HepG2 (cell line): Measurements from ENCODE around the gene CABLES2. TPM values are rescaled to one million over a fixed set of nuclear protein-coding genes. Genes with fewer than 3 reads are reported as not detected.

Experiments
- ATAC-seq: fragments of 200-7000 bp; cut with Tn5 transposase; 3 replicates; pipeline ENCODE4 v1.9.1; 2020; ENCODE audit warnings: mild to moderate bottlenecking, moderate library complexity
- BruUV-seq: library from RNA; stranded (reverse); fragments of 400-500 nt; replicated peaks from 2 replicates; lab custom pipeline; 2021; lab: Mats Ljungman, UMichigan
- CTCF ChIA-PET: fragments of 300-600 bp; formaldehyde crosslinking; extraction: SDS; loops from one replicate; lab custom pipeline; 2021; ENCODE audit warnings: low total read pairs, inconsistent platforms, low intra/inter-chr PET ratio; lab: Yijun Ruan, JAX
- POLR2A ChIA-PET: fragments of 350-600 bp; sonication (Branson Sonifier 250); formaldehyde crosslinking; loops from one replicate; lab custom pipeline; 2020; ENCODE audit warnings: antibody characterized with exemption, inconsistent platforms; lab: Yijun Ruan, JAX
- DNase-seq: peaks from one replicate; pipeline ENCODE4 v3.0.0-alpha.2; 2015; ENCODE audit warnings: low spot score
- FAIRE-seq: peaks from 3 replicates; lab custom pipeline; 2011; peaks lifted over from hg19 to GRCh38; lab: Jason Lieb, UNC
- H2AFZ ChIP-seq: one replicate; pipeline ENCODE4 v1.6.1; 2011; ENCODE audit warnings: low read length, inconsistent platforms
- H3K27ac ChIP-seq: fragments of 300-600 bp; 3 replicates; pipeline ENCODE4 v1.8.0; 2011; ENCODE audit warnings: mixed run types, mild to moderate bottlenecking, mixed read lengths, low read length, inconsistent platforms; ENCODE audit not compliant: insufficient read depth; ENCODE audit errors: extremely low read length
- H3K27me3 ChIP-seq, 2 experiments: fragments of 200-600 bp in 1 of 2; 2 replicates in 1 of 2; 3 replicates in 1 of 2; pipeline versions ENCODE4 v1.6.0 to v1.8.0; 2011; ENCODE audit warnings: low read length in 2 of 2, mild to moderate bottlenecking in 2 of 2, moderate library complexity in 2 of 2, inconsistent platforms in 1 of 2; ENCODE audit not compliant: insufficient read depth in 2 of 2, control insufficient read depth in 1 of 2
- H3K36me3 ChIP-seq, 2 experiments: fragments of 200-600 bp in 1 of 2; replicated peaks in 1 of 2; 2 replicates in 1 of 2; 3 replicates in 1 of 2; pipeline versions ENCODE4 v1.5.1 to v1.8.0; 2011; ENCODE audit warnings: low read length in 2 of 2, inconsistent platforms in 1 of 2; ENCODE audit not compliant: insufficient read depth in 2 of 2, control insufficient read depth in 1 of 2
- H3K4me1 ChIP-seq: 2 replicates; pipeline ENCODE4 v1.5.1; 2012; ENCODE audit warnings: low read length, inconsistent platforms; ENCODE audit not compliant: insufficient read depth
- H3K4me2 ChIP-seq: 2 replicates; pipeline ENCODE4 v1.6.0; 2011; ENCODE audit warnings: low read depth, low read length, inconsistent platforms
- H3K4me3 ChIP-seq, 3 experiments: fragments of 200-600 bp in 1 of 3; sonication (generic), shearing (Covaris generic) in 1 of 3; replicated peaks in 1 of 3; 2 replicates each; pipeline ENCODE4 v1.5.1; 2011 to 2016; ENCODE audit warnings: low read length in 3 of 3, inconsistent platforms in 2 of 3, low read depth in 2 of 3, mild to moderate bottlenecking in 2 of 3, control low read depth in 1 of 3, mixed read lengths in 1 of 3; ENCODE audit not compliant: insufficient read depth in 1 of 3
- H3K79me2 ChIP-seq: one replicate; pipeline ENCODE4 v1.6.1; 2011; ENCODE audit warnings: low read length, inconsistent platforms; ENCODE audit not compliant: insufficient read depth
- H3K9ac ChIP-seq: 2 replicates; pipeline ENCODE4 v1.6.0; 2011; ENCODE audit warnings: mild to moderate bottlenecking, low read depth, low read length, inconsistent platforms; ENCODE audit not compliant: insufficient read depth
- H3K9me3 ChIP-seq: 2 replicates; pipeline ENCODE4 v1.5.1; 2012; ENCODE audit warnings: mild to moderate bottlenecking, low read length
- H4K20me1 ChIP-seq: 2 replicates; pipeline ENCODE4 v1.6.0; 2011; ENCODE audit warnings: inconsistent platforms, mild to moderate bottlenecking, low read length, moderate library complexity; ENCODE audit not compliant: insufficient read depth
- CAMTA2 ChIP-seq: sonication (generic); formaldehyde crosslinking; IDR thresholded peaks from 2 replicates; pipeline ENCODE4 v1.4.0; 2020; ENCODE audit warnings: mild to moderate bottlenecking, missing genetic modification reagents, borderline replicate concordance
- GLI4 ChIP-seq: sonication (generic); formaldehyde crosslinking; IDR thresholded peaks from 2 replicates; pipeline ENCODE4 v1.5.1; 2020; ENCODE audit warnings: missing genetic modification reagents, mild to moderate bottlenecking, moderate library complexity, borderline replicate concordance
- KLF13 ChIP-seq: sonication (generic); formaldehyde crosslinking; IDR thresholded peaks from 2 replicates; pipeline ENCODE4 v1.4.0; 2020; ENCODE audit warnings: mild to moderate bottlenecking, missing genetic modification reagents
- KLF16 ChIP-seq, 2 experiments: sonication (generic) in 1 of 2; formaldehyde crosslinking in 1 of 2; IDR thresholded peaks; 2 replicates each; pipeline versions ENCODE4 v1.6.1 to v1.8.0; 2016 to 2023; ENCODE audit warnings: missing genetic modification reagents in 2 of 2, missing compliant biosample characterization in 1 of 2
- MXD3 ChIP-seq: IDR thresholded peaks from 2 replicates; pipeline ENCODE4 v1.6.1; 2016; ENCODE audit warnings: mild to moderate bottlenecking, missing biosample characterization, missing genetic modification reagents
- PCBP1 ChIP-seq: fragments of 200-400 bp; formaldehyde crosslinking; IDR thresholded peaks from 2 replicates; pipeline ENCODE4 v1.6.1; 2017; ENCODE audit warnings: mild to moderate bottlenecking, low read depth, low read length, borderline replicate concordance
- PPARG ChIP-seq: conservative IDR thresholded peaks from 2 replicates; pipeline ENCODE4 v1.6.1; 2016; ENCODE audit warnings: missing biosample characterization, missing genetic modification reagents
- TCF12 ChIP-seq, 2 experiments: fragments of 450-650 bp in 1 of 2; sonication (generic) in 1 of 2; formaldehyde crosslinking in 1 of 2; IDR thresholded peaks; 2 replicates each; pipeline versions ENCODE4 v1.6.1 to v1.8.0; 2017 to 2022; ENCODE audit warnings: antibody characterized with exemption in 1 of 2, mild to moderate bottlenecking in 1 of 2, missing genetic modification reagents in 1 of 2, moderate library complexity in 1 of 2
- TIGD3 ChIP-seq: sonication (generic); formaldehyde crosslinking; IDR thresholded peaks from 2 replicates; pipeline ENCODE4 v1.5.1; 2020; ENCODE audit warnings: mild to moderate bottlenecking, missing genetic modification reagents, borderline replicate concordance
- ZBTB20 ChIP-seq: sonication (generic); formaldehyde crosslinking; IDR thresholded peaks from 2 replicates; pipeline ENCODE4 v1.8.1; 2023; ENCODE audit warnings: missing genetic modification reagents, low read depth, mild to moderate bottlenecking, borderline replicate concordance
- ZFYVE20 ChIP-seq: sonication (generic); formaldehyde crosslinking; IDR thresholded peaks from 2 replicates; pipeline ENCODE4 v1.8.0; 2023; ENCODE audit warnings: low read depth, mild to moderate bottlenecking, moderate library complexity, missing genetic modification reagents, borderline replicate concordance
- ZNF207 ChIP-seq: fragments of 450-650 bp; IDR thresholded peaks from 2 replicates; pipeline ENCODE4 v1.6.1; 2016; ENCODE audit warnings: antibody characterized with exemption, borderline replicate concordance
- ZNF446 ChIP-seq: sonication (generic); formaldehyde crosslinking; IDR thresholded peaks from 2 replicates; pipeline ENCODE4 v1.5.0; 2020; ENCODE audit warnings: mild to moderate bottlenecking, missing genetic modification reagents
- ZNF501 ChIP-seq: sonication (generic); formaldehyde crosslinking; IDR thresholded peaks from 2 replicates; pipeline ENCODE4 v1.5.1; 2020; ENCODE audit warnings: mild to moderate bottlenecking, moderate library complexity, missing genetic modification reagents
- ZNF614 ChIP-seq: IDR thresholded peaks from 2 replicates; pipeline ENCODE4 v1.6.1; 2018; ENCODE audit warnings: missing biosample characterization, missing genetic modification reagents, inconsistent platforms, borderline replicate concordance
- ZNF773 ChIP-seq: sonication (generic); formaldehyde crosslinking; IDR thresholded peaks from 2 replicates; pipeline ENCODE4 v1.4.0; 2020; ENCODE audit warnings: missing genetic modification reagents, borderline replicate concordance
- ZNF839 ChIP-seq: sonication (generic); formaldehyde crosslinking; IDR thresholded peaks from 2 replicates; pipeline ENCODE4 v1.4.0; 2020; ENCODE audit warnings: missing genetic modification reagents, mild to moderate bottlenecking, borderline replicate concordance
- ZNF878 ChIP-seq: sonication (generic); formaldehyde crosslinking; IDR thresholded peaks from 2 replicates; pipeline ENCODE4 v1.8.1; 2023; ENCODE audit warnings: mild to moderate bottlenecking, missing genetic modification reagents, moderate library complexity
- WGBS: methylation state at CpG from one replicate; pipeline ENCODE4 v1.1.6; 2017; ENCODE audit warnings: low lambda C conversion rate; 5-methylcytosine and 5-hydroxymethylcytosine counted together
- in situ Hi-C: cut with HindIII; loops from 2 replicates; pipeline ENCODE4 v1.10.0; 2017; ENCODE audit warnings: low pct_unique_long_range_greater_than_20kb; ENCODE audit not compliant: extremely low pct_ligation_motif_present
- intact Hi-C: fragments of 100-400 bp; cut with micrococcal nuclease; formaldehyde crosslinking; loops from one replicate; pipeline ENCODE4 v1.10.0; 2022; ENCODE audit not compliant: unreplicated experiment
- polyA plus RNA-seq, 8 experiments: library from polyadenylated mRNA; depleted of rRNA in 3 of 8; stranded (reverse) in 7 of 8; unstranded in 1 of 8; fragments of >200 nt; fragmentation: Illumina TruSeq in 4 of 8; extraction: Trizol in 4 of 8; gene quantifications; 2 replicates each; pipeline versions ENCODE4 v1.2.1 to v1.2.3, GENCODE V29; 2011 to 2016; ENCODE audit warnings: low read depth in 4 of 8, missing spikeins in 1 of 8, mixed read lengths in 1 of 8; ENCODE audit not compliant: insufficient read depth in 1 of 8
- total RNA-seq, 5 experiments: library from RNA; depleted of rRNA; stranded (reverse); fragments of >200 nt; fragmentation: Illumina TruSeq; extraction: Trizol; gene quantifications; 2 replicates each; pipeline ENCODE4 v1.2.3, GENCODE V29; 2016; ENCODE audit warnings: low read depth in 1 of 5
- TF ChIP-seq, protein P1 (sequence below): sonication (generic); formaldehyde crosslinking; IDR thresholded peaks from 2 replicates; pipeline ENCODE4 v1.8.0; 2022; ENCODE audit warnings: missing genetic modification reagents, mild to moderate bottlenecking, moderate library complexity, borderline replicate concordance
- TF ChIP-seq, protein P2 (sequence below): sonication (generic); formaldehyde crosslinking; IDR thresholded peaks from 2 replicates; pipeline ENCODE4 v1.4.0; 2020; ENCODE audit warnings: missing genetic modification reagents, low read depth, mild to moderate bottlenecking, borderline replicate concordance

Gene CABLES2
- total and polyA plus RNA-seq, 2 of the 13 experiments (the other 11 are each of a cell fraction or from before 2014, with no cell fraction given) = 5.2 to 9.7 TPM

- 68% methylated on average over 7 of the region's 10 CpGs for WGBS
- BruUV-seq = no TSS peak
- no peak for ATAC-seq
- no peak for TF ChIP-seq TIGD3 (CRISPR knock-in tag)
- no peak for TF ChIP-seq ZNF878 (CRISPR knock-in tag)
- TF ChIP-seq MXD3 = no peak
- no peak for TF ChIP-seq TCF12 (IDR thresholded peaks at IDR 0.05)
- 0 out of 2 replicates have a peak, but pooled peaks have one; percentile 43 for TF ChIP-seq TCF12 (CRISPR knock-in tag; IDR thresholded peaks at IDR 0.05)
- TF ChIP-seq KLF13 (CRISPR knock-in tag) = no peak
- 0 out of 2 replicates have a peak, but pooled peaks have one; percentile 40 for TF ChIP-seq PCBP1
- TF ChIP-seq ZBTB20 (CRISPR knock-in tag) = no peak
- no peak for TF ChIP-seq ZFYVE20 (CRISPR knock-in tag)
- no peak for TF ChIP-seq ZNF614
- no peak for TF ChIP-seq ZNF773 (CRISPR knock-in tag)
- TF ChIP-seq GLI4 (CRISPR knock-in tag) = no peak
- no peak for TF ChIP-seq ZNF839
- TF ChIP-seq, protein P1, sequence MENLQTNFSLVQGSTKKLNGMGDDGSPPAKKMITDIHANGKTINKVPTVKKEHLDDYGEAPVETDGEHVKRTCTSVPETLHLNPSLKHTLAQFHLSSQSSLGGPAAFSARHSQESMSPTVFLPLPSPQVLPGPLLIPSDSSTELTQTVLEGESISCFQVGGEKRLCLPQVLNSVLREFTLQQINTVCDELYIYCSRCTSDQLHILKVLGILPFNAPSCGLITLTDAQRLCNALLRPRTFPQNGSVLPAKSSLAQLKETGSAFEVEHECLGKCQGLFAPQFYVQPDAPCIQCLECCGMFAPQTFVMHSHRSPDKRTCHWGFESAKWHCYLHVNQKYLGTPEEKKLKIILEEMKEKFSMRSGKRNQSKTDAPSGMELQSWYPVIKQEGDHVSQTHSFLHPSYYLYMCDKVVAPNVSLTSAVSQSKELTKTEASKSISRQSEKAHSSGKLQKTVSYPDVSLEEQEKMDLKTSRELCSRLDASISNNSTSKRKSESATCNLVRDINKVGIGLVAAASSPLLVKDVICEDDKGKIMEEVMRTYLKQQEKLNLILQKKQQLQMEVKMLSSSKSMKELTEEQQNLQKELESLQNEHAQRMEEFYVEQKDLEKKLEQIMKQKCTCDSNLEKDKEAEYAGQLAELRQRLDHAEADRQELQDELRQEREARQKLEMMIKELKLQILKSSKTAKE (CRISPR knock-in tag) = no peak
- TF ChIP-seq PPARG (CRISPR knock-in tag) = no peak
- no peak for TF ChIP-seq KLF16 (CRISPR knock-in tag; IDR thresholded peaks at IDR 0.05)
- no peak for TF ChIP-seq ZNF501
- TF ChIP-seq, protein P2, sequence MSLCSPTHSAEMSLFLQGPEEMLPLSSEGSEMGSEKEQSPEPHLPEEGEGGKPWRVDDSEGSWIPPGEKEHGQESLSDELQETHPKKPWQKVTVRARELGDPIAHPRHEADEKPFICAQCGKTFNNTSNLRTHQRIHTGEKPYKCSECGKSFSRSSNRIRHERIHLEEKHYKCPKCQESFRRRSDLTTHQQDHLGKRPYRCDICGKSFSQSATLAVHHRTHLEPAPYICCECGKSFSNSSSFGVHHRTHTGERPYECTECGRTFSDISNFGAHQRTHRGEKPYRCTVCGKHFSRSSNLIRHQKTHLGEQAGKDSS (CRISPR knock-in tag) = no peak
- no peak for TF ChIP-seq ZNF446 (CRISPR knock-in tag)
- no peak for TF ChIP-seq ZNF207
- 0 out of 2 replicates have a peak, but pooled peaks have one; percentile 18 for TF ChIP-seq CAMTA2 (CRISPR knock-in tag)
Observed at GRCh38 chr20:62428002-62428372, 20.9 kb upstream of the CABLES2 start.

More at GRCh38 chr20:62428002-62428372, 20.9 kb upstream of the CABLES2 start:
- intact Hi-C loops = no loop called here
- no peak overlapping the region for H3K9ac ChIP-seq
- peaks cover 47% of the 10 kb centered on the region for H3K4me1 ChIP-seq
- H3K9me3 ChIP-seq = no peaks in the 10 kb centered on the region
- peaks cover 26 to 95% of the 10 kb centered on the region in 2 experiments for H3K27me3 ChIP-seq
- DNase-seq (no peak), FAIRE-seq (no peak)
- ChIA-PET CTCF (no interaction called here), POLR2A (no interaction called here)
- no peak overlapping the region for H3K4me2 ChIP-seq
- H3K79me2 ChIP-seq = no peaks in the 10 kb centered on the region
- H2AFZ ChIP-seq = no peak overlapping the region
- H4K20me1 ChIP-seq = peaks cover 9% of the 10 kb centered on the region; the same call in 1 of the 2 replicates
- in situ Hi-C loops = no loop called here
- no peaks in the 10 kb centered on the region for H3K36me3 ChIP-seq
- H3K27ac ChIP-seq = no peak overlapping the region
- H3K4me3 ChIP-seq = no peak overlapping the region
